Liver (tissue), 9 donors: Measurements from ENCODE around the gene NDUFS2. TPM values are rescaled to one million over a fixed set of nuclear protein-coding genes. Genes with fewer than 3 reads are reported as not detected.

Source experiments
- DNase-seq: peaks from one replicate; pipeline ENCODE4 v3.0.0-alpha.2; 2017; ENCODE audit warnings: low spot score
- H3K27ac ChIP-seq, 2 donors: one replicate each; pipeline ENCODE4 v1.7.0; 2013; ENCODE audit warnings: inconsistent platforms in 2 of 2, low read length in 2 of 2, control low read depth in 1 of 2, low read depth in 1 of 2, mild to moderate bottlenecking in 1 of 2
- H3K27me3 ChIP-seq, 4 donors: one replicate each; pipeline versions ENCODE4 v1.6.1 to v1.7.0; 2013; ENCODE audit warnings: low read length in 3 of 4, inconsistent platforms in 1 of 4, mild to moderate bottlenecking in 1 of 4, moderate library complexity in 1 of 4; ENCODE audit not compliant: control insufficient read depth in 4 of 4, insufficient read depth in 4 of 4
- H3K36me3 ChIP-seq, 4 donors: one replicate each; pipeline versions ENCODE4 v1.6.1 to v1.7.0; 2013; ENCODE audit warnings: low read length in 3 of 4, mild to moderate bottlenecking in 3 of 4, low read depth in 1 of 4, moderate library complexity in 1 of 4; ENCODE audit not compliant: control insufficient read depth in 4 of 4, insufficient read depth in 3 of 4
- H3K4me1 ChIP-seq, 4 donors: one replicate each; pipeline versions ENCODE4 v1.6.1 to v1.7.0; 2013; ENCODE audit warnings: low read length in 3 of 4, mild to moderate bottlenecking in 3 of 4, moderate library complexity in 1 of 4; ENCODE audit not compliant: control insufficient read depth in 4 of 4, insufficient read depth in 4 of 4
- H3K4me3 ChIP-seq, 3 donors: one replicate each; pipeline versions ENCODE4 v1.6.1 to v1.7.0; 2013; ENCODE audit warnings: low read length in 3 of 3, control low read depth in 1 of 3, low read depth in 1 of 3, mild to moderate bottlenecking in 1 of 3
- H3K9ac ChIP-seq, 2 donors: one replicate each; pipeline ENCODE4 v1.7.0; 2013; ENCODE audit warnings: low read length in 2 of 2, mild to moderate bottlenecking in 2 of 2, moderate library complexity in 2 of 2, control low read depth in 1 of 2, low read depth in 1 of 2
- H3K9me3 ChIP-seq, 4 donors: one replicate each; pipeline versions ENCODE4 v1.6.1 to v1.7.0; 2013; ENCODE audit warnings: low read length in 3 of 4; ENCODE audit not compliant: control insufficient read depth in 4 of 4
- CTCF ChIP-seq: fragments of 150-350 bp; IDR thresholded peaks from 2 replicates; pipeline ENCODE4 v1.5.1; 2017; ENCODE audit warnings: improper control_type of control experiment, low read depth, low read length; ENCODE audit not compliant: missing input control
- EGR1 ChIP-seq, 2 donors: IDR thresholded peaks; 2 replicates each; pipeline ENCODE4 v1.6.1; 2016 to 2018; ENCODE audit warnings: antibody characterized with exemption in 2 of 2, low read depth in 2 of 2
- FOXA1 ChIP-seq: IDR thresholded peaks from 2 replicates; pipeline ENCODE4 v1.6.1; 2016; ENCODE audit warnings: antibody characterized with exemption
- FOXA2 ChIP-seq: IDR thresholded peaks from 2 replicates; pipeline ENCODE4 v1.6.1; 2016; ENCODE audit warnings: antibody characterized with exemption
- GABPA ChIP-seq, 2 donors: IDR thresholded peaks in 1 of 2; conservative IDR thresholded peaks in 1 of 2; 2 replicates each; pipeline ENCODE4 v1.6.1; 2016; ENCODE audit warnings: antibody characterized with exemption in 2 of 2, mild to moderate bottlenecking in 1 of 2, moderate library complexity in 1 of 2
- HNF4G ChIP-seq: IDR thresholded peaks from 2 replicates; pipeline ENCODE4 v1.6.1; 2016; ENCODE audit warnings: antibody characterized with exemption
- JUND ChIP-seq, 2 donors: IDR thresholded peaks; 2 replicates each; pipeline ENCODE4 v1.6.1; 2016; ENCODE audit warnings: antibody characterized with exemption in 2 of 2
- NR2F2 ChIP-seq: IDR thresholded peaks from 2 replicates; pipeline ENCODE4 v1.6.1; 2016; ENCODE audit warnings: antibody characterized with exemption
- RAD21 ChIP-seq, 2 donors: IDR thresholded peaks; 2 replicates each; pipeline ENCODE4 v1.6.1; 2016; ENCODE audit warnings: antibody characterized with exemption in 2 of 2, mild to moderate bottlenecking in 2 of 2
- TAF1 ChIP-seq: conservative IDR thresholded peaks from 2 replicates; pipeline ENCODE4 v1.6.1; 2016; ENCODE audit warnings: antibody characterized with exemption, mild to moderate bottlenecking
- YY1 ChIP-seq: IDR thresholded peaks from 2 replicates; pipeline ENCODE4 v1.6.1; 2016; ENCODE audit warnings: antibody characterized with exemption, mild to moderate bottlenecking
- WGBS: extraction: QIAGEN DNeasy Blood & Tissue Kit; methylation state at CpG from one replicate; pipeline ENCODE4 v1.1.7; 2013; 5-methylcytosine and 5-hydroxymethylcytosine counted together
- polyA plus RNA-seq, 2 donors: library from polyadenylated mRNA; stranded (reverse) in 1 of 2; unstranded in 1 of 2; fragments of 200-250 nt in 1 of 2; fragments of >200 nt in 1 of 2; fragmentation: Nextera tagmentation in 1 of 2; extraction: Ambion mirVana in 1 of 2; gene quantifications; one replicate each; pipeline versions ENCODE4 v1.2.1 to v1.2.3, GENCODE V29; 2013 to 2015
- total RNA-seq, 2 donors: library from RNA; depleted of rRNA; stranded (reverse); fragments of >200 nt; gene quantifications; one replicate each; pipeline ENCODE4 v1.2.3, GENCODE V29; 2014
- TF ChIP-seq, protein P1 (sequence below): IDR thresholded peaks from 2 replicates; pipeline ENCODE4 v1.6.1; 2016; ENCODE audit warnings: antibody characterized with exemption
- TF ChIP-seq, protein P2 (sequence below): IDR thresholded peaks from 2 replicates; pipeline ENCODE4 v1.6.1; 2016; ENCODE audit warnings: antibody characterized with exemption
- TF ChIP-seq, protein P3 (sequence below): IDR thresholded peaks from 2 replicates; pipeline ENCODE4 v1.6.1; 2016; ENCODE audit warnings: antibody characterized with exemption, mild to moderate bottlenecking
- TF ChIP-seq, protein P4 (sequence below): IDR thresholded peaks from 2 replicates; pipeline ENCODE4 v1.6.1; 2016; ENCODE audit warnings: antibody characterized with exemption
- donor health status: healthy.
- donor health status: healthy.
- donor health status: healthy.
- donor health status: healthy.
- donor health status: healthy.

The NDUFS2 gene
- total and polyA plus RNA-seq, 4 donors = 93.3 to 167 (median 120) TPM

DNA sequence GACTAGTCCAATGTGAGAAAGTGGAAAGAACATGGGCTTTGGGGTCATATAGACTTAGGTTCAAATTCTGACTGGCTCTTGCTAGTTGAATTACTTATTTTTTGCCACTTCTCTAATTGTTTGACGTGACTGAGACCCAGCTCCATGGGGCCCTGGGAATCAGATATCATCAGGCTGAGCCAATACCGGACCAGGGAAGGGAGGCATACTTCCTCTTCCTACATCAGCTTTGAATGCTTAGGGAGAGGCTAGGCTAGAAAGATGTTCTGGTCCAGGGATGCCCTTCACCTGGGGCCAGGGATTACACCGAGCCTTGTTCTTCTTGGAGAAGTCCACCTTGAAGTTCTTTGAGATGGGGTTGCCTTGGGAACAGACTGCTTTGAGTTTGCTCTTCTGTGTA, 39.5 kb downstream of the NDUFS2 start:
- no peaks in the 10 kb centered on the region for H3K36me3 ChIP-seq
- no peak overlapping the region for H3K9ac ChIP-seq
- H3K27me3 ChIP-seq = no peaks in the 10 kb centered on the region
- H3K27ac ChIP-seq = no peak overlapping the region
- no peaks in the 10 kb centered on the region for H3K9me3 ChIP-seq
- 83% methylated on average over 3 of the region's 3 CpGs for WGBS
- DNase-seq = no peak
- peaks cover 0 to 18% (median 1%) of the 10 kb centered on the region in 4 donors for H3K4me1 ChIP-seq
- no peak for TF ChIP-seq FOXA1
- TF ChIP-seq HNF4G = no peak
- TF ChIP-seq, protein P1, sequence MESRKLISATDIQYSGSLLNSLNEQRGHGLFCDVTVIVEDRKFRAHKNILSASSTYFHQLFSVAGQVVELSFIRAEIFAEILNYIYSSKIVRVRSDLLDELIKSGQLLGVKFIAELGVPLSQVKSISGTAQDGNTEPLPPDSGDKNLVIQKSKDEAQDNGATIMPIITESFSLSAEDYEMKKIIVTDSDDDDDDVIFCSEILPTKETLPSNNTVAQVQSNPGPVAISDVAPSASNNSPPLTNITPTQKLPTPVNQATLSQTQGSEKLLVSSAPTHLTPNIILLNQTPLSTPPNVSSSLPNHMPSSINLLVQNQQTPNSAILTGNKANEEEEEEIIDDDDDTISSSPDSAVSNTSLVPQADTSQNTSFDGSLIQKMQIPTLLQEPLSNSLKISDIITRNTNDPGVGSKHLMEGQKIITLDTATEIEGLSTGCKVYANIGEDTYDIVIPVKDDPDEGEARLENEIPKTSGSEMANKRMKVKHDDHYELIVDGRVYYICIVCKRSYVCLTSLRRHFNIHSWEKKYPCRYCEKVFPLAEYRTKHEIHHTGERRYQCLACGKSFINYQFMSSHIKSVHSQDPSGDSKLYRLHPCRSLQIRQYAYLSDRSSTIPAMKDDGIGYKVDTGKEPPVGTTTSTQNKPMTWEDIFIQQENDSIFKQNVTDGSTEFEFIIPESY = no peak
- H3K4me3 ChIP-seq = no peak overlapping the region

GRCh38 chr1:161242313-161242712, 40.1 kb downstream of the NDUFS2 start:
- H3K9me3 ChIP-seq = no peaks in the 10 kb centered on the region
- H3K36me3 ChIP-seq = no peaks in the 10 kb centered on the region
- H3K4me1 ChIP-seq = peaks cover 0 to 15% (median 1%) of the 10 kb centered on the region in 4 donors
- DNase-seq = no peak
- WGBS = 83% methylated on average over 2 of the region's 2 CpGs
- H3K27ac ChIP-seq = no peak overlapping the region
- TF ChIP-seq FOXA2 = no peak
- no peak for TF ChIP-seq JUND (IDR thresholded peaks at IDR 0.05)
- TF ChIP-seq, protein P1 = no peak
- no peak overlapping the region for H3K9ac ChIP-seq
- H3K27me3 ChIP-seq = no peaks in the 10 kb centered on the region
- no peak overlapping the region for H3K4me3 ChIP-seq

DNA sequence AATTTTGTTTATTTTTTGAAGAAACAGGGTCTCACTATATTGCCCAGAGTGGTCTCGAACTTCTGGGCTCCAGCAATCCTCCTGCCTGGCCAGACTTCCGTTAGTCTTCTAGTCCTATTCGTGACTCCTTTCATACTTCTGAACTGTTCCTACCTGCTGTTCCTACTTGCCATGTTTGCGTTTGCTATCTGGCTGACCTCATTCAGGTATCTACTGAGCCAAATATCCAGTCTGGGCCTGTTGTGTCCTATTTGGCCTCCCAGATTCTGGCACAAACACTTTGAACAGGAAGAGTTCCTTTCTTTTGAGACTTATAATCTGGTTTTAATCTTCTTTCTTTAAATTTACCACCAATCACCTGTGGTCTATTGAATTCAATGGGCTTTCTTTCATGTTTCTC, 42.7 kb downstream of the NDUFS2 start:
- peak overlapping the region; percentile 80 to 90 for H3K27ac ChIP-seq
- TF ChIP-seq FOXA2 (peak; percentile 57), CTCF (no peak), NR2F2 (no peak), YY1 (peak; percentile 86), EGR1 (IDR thresholded peaks at IDR 0.05; ENCODE audit: low read depth in 2 of 2) (no peak), TAF1 (no peak), GABPA (IDR thresholded peaks at IDR 0.05 in 1 of 2, conservative IDR thresholded peaks at IDR 0.05 in 1 of 2) (peak in 1 of 2 donors; percentile 42), JUND (IDR thresholded peaks at IDR 0.05) (peak; percentile 76 to 80), RAD21 (IDR thresholded peaks at IDR 0.05) (peak in 1 of 2 donors; percentile 21), HNF4G (no peak), FOXA1 (no peak)
- TF ChIP-seq, protein P1 = peak; percentile 18
- TF ChIP-seq, protein P2, sequence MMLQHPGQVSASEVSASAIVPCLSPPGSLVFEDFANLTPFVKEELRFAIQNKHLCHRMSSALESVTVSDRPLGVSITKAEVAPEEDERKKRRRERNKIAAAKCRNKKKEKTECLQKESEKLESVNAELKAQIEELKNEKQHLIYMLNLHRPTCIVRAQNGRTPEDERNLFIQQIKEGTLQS = peak; percentile 33
- TF ChIP-seq, protein P3, sequence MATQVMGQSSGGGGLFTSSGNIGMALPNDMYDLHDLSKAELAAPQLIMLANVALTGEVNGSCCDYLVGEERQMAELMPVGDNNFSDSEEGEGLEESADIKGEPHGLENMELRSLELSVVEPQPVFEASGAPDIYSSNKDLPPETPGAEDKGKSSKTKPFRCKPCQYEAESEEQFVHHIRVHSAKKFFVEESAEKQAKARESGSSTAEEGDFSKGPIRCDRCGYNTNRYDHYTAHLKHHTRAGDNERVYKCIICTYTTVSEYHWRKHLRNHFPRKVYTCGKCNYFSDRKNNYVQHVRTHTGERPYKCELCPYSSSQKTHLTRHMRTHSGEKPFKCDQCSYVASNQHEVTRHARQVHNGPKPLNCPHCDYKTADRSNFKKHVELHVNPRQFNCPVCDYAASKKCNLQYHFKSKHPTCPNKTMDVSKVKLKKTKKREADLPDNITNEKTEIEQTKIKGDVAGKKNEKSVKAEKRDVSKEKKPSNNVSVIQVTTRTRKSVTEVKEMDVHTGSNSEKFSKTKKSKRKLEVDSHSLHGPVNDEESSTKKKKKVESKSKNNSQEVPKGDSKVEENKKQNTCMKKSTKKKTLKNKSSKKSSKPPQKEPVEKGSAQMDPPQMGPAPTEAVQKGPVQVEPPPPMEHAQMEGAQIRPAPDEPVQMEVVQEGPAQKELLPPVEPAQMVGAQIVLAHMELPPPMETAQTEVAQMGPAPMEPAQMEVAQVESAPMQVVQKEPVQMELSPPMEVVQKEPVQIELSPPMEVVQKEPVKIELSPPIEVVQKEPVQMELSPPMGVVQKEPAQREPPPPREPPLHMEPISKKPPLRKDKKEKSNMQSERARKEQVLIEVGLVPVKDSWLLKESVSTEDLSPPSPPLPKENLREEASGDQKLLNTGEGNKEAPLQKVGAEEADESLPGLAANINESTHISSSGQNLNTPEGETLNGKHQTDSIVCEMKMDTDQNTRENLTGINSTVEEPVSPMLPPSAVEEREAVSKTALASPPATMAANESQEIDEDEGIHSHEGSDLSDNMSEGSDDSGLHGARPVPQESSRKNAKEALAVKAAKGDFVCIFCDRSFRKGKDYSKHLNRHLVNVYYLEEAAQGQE = peak; percentile 67
- TF ChIP-seq, protein P4, sequence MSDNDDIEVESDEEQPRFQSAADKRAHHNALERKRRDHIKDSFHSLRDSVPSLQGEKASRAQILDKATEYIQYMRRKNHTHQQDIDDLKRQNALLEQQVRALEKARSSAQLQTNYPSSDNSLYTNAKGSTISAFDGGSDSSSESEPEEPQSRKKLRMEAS = no peak

More for the DNA sequence above, 42.7 kb downstream of the NDUFS2 start:
- H3K9ac ChIP-seq = peak overlapping the region in 1 of 2 donors; percentile 39
- DNase-seq = no peak
- H3K4me1 ChIP-seq = peaks cover 0 to 10% (median 1%) of the 10 kb centered on the region in 4 donors
- H3K9me3 ChIP-seq = no peaks in the 10 kb centered on the region
- 41% methylated on average over 4 of the region's 4 CpGs for WGBS
- no peaks in the 10 kb centered on the region for H3K27me3 ChIP-seq
- H3K4me3 ChIP-seq = no peak overlapping the region
- no peaks in the 10 kb centered on the region for H3K36me3 ChIP-seq
